GM23338 (cell line): ENCODE measurements around the gene GJA4. TPM values are rescaled to one million over a fixed set of nuclear protein-coding genes. Genes with fewer than 3 reads are reported as not detected.

ENCODE experiments used
- ATAC-seq: fragments of 200-7000 bp; cut with Tn5 transposase; 3 replicates; pipeline ENCODE4 v1.9.1; 2020
- DNase-seq: peaks from one replicate; pipeline ENCODE4 v3.0.0-alpha.2; 2015; ENCODE audit warnings: low spot score
- H2AFZ ChIP-seq: fragments of 200-600 bp; sonication (generic); 2 replicates; pipeline ENCODE4 v1.8.0; 2016; ENCODE audit warnings: antibody characterized with exemption, mild to moderate bottlenecking, moderate library complexity
- H3F3A ChIP-seq: fragments of 200-600 bp; sonication (generic); replicated peaks from 2 replicates; pipeline ENCODE4 v1.8.0; 2017; ENCODE audit warnings: antibody characterized with exemption, mixed run types, low read depth
- H3K27ac ChIP-seq: fragments of 200-600 bp; sonication (generic); 2 replicates; pipeline ENCODE4 v1.6.1; 2016; ENCODE audit warnings: low read depth
- H3K27me3 ChIP-seq: fragments of 200-600 bp; sonication (generic); 2 replicates; pipeline ENCODE4 v1.8.0; 2016; ENCODE audit warnings: mild to moderate bottlenecking, mixed run types, moderate library complexity; ENCODE audit not compliant: insufficient read depth
- H3K36me3 ChIP-seq: fragments of 200-600 bp; sonication (generic); 2 replicates; pipeline ENCODE4 v1.8.0; 2016; ENCODE audit warnings: mild to moderate bottlenecking; ENCODE audit not compliant: insufficient read depth
- H3K4me1 ChIP-seq: fragments of 200-600 bp; sonication (generic); 2 replicates; pipeline ENCODE4 v1.8.0; 2016; ENCODE audit warnings: mild to moderate bottlenecking, moderate library complexity; ENCODE audit not compliant: insufficient read depth
- H3K4me2 ChIP-seq: fragments of 200-600 bp; sonication (generic); 2 replicates; pipeline ENCODE4 v1.7.1; 2017; ENCODE audit warnings: mixed run types
- H3K4me3 ChIP-seq: fragments of 200-600 bp; sonication (generic); 2 replicates; pipeline ENCODE4 v1.6.1; 2016; ENCODE audit warnings: mixed run types
- H3K79me2 ChIP-seq: fragments of 200-600 bp; sonication (generic); replicated peaks from 2 replicates; pipeline ENCODE4 v1.8.0; 2017; ENCODE audit warnings: mild to moderate bottlenecking; ENCODE audit not compliant: insufficient read depth
- H3K9me2 ChIP-seq: fragments of 200-600 bp; sonication (generic); 2 replicates; pipeline ENCODE4 v1.8.0; 2017; ENCODE audit not compliant: insufficient read depth
- H4K20me1 ChIP-seq: fragments of 200-600 bp; sonication (generic); replicated peaks from 2 replicates; pipeline ENCODE4 v1.8.0; 2017; ENCODE audit warnings: mild to moderate bottlenecking; ENCODE audit not compliant: insufficient read depth
- H3K27ac Mint-ChIP-seq: 2 replicates; pipeline ENCODE4 v1.8.0; 2020; ENCODE audit warnings: inconsistent platforms, mild to moderate bottlenecking, moderate library complexity, mixed read lengths
- H3K27me3 Mint-ChIP-seq: 3 replicates; pipeline ENCODE4 v1.8.0; 2022; ENCODE audit warnings: low read depth, mild to moderate bottlenecking, moderate library complexity, mixed read lengths, inconsistent platforms; ENCODE audit not compliant: insufficient read depth, poor library complexity
- H3K36me3 Mint-ChIP-seq: 3 replicates; pipeline ENCODE4 v1.8.0; 2021; ENCODE audit warnings: low read depth, mild to moderate bottlenecking, inconsistent platforms, moderate library complexity, mixed read lengths
- H3K4me1 Mint-ChIP-seq: 3 replicates; pipeline ENCODE4 v1.8.0; 2020; ENCODE audit warnings: mild to moderate bottlenecking, inconsistent platforms, mixed read lengths
- H3K4me3 Mint-ChIP-seq: 3 replicates; pipeline ENCODE4 v1.8.0; 2021; ENCODE audit warnings: moderate library complexity, mild to moderate bottlenecking, inconsistent platforms, mixed read lengths
- H3K9me3 Mint-ChIP-seq: 3 replicates; pipeline ENCODE4 v1.8.0; 2020; ENCODE audit warnings: moderate library complexity, mild to moderate bottlenecking, inconsistent platforms, mixed read lengths
- CREB1 ChIP-seq: fragments of 250-450 bp; sonication (Bioruptor Pico); IDR thresholded peaks from 2 replicates; pipeline ENCODE4 v1.5.0; 2020; ENCODE audit warnings: low read depth, mild to moderate bottlenecking, moderate library complexity
- EZH2 ChIP-seq: fragments of 200-600 bp; sonication (generic); IDR thresholded peaks from one replicate; pipeline ENCODE4 v1.8.0; 2017; ENCODE audit warnings: antibody characterized with exemption, mild to moderate bottlenecking, low read depth; ENCODE audit not compliant: unreplicated experiment
- EZH2phosphoT487 ChIP-seq: fragments of 200-600 bp; sonication (generic); IDR thresholded peaks from one replicate; pipeline ENCODE4 v1.8.1; 2018; ENCODE audit warnings: antibody characterized with exemption; ENCODE audit not compliant: unreplicated experiment
- JUNB ChIP-seq: IDR thresholded peaks from one replicate; pipeline ENCODE4 v1.6.1; 2016; ENCODE audit warnings: antibody characterized with exemption; ENCODE audit not compliant: unreplicated experiment
- NANOG ChIP-seq: IDR thresholded peaks from 2 replicates; pipeline ENCODE4 v1.6.1; 2016; ENCODE audit warnings: antibody characterized with exemption, borderline replicate concordance
- POLR2AphosphoS5 ChIP-seq: IDR thresholded peaks from 2 replicates; pipeline ENCODE4 v1.6.1; 2016; ENCODE audit warnings: antibody characterized with exemption, low read depth
- REST ChIP-seq: IDR thresholded peaks from one replicate; pipeline ENCODE4 v1.6.1; 2018; ENCODE audit warnings: antibody characterized with exemption; ENCODE audit not compliant: unreplicated experiment
- STAT1 ChIP-seq: IDR thresholded peaks from one replicate; pipeline ENCODE4 v1.6.1; 2016; ENCODE audit warnings: antibody characterized with exemption; ENCODE audit not compliant: unreplicated experiment
- ZNF114 ChIP-seq: fragments of 250-450 bp; sonication (Bioruptor Pico); IDR thresholded peaks from 2 replicates; pipeline ENCODE4 v1.5.0; 2020; ENCODE audit warnings: mild to moderate bottlenecking, moderate library complexity
- ZNF331 ChIP-seq: fragments of 250-450 bp; sonication (Bioruptor Pico); IDR thresholded peaks from 2 replicates; pipeline ENCODE4 v1.5.0; 2020; ENCODE audit warnings: low read depth, mild to moderate bottlenecking, moderate library complexity
- ZNF462 ChIP-seq: fragments of 250-450 bp; sonication (Bioruptor Pico); IDR thresholded peaks from 2 replicates; pipeline ENCODE4 v1.5.0; 2020; ENCODE audit warnings: mild to moderate bottlenecking, moderate library complexity
- polyA plus RNA-seq: library from polyadenylated mRNA; unstranded; fragments of >200 nt; fragmentation: Nextera tagmentation; extraction: Ambion mirVana; gene quantifications from 2 replicates; pipeline ENCODE4 v1.2.1, GENCODE V29; 2016
- total RNA-seq: library from RNA; depleted of rRNA; stranded (reverse); fragments of >200 nt; shearing (Covaris generic); gene quantifications from 2 replicates; pipeline ENCODE4 v1.2.3, GENCODE V29; 2014
- TF ChIP-seq, protein P1 (sequence below), 2 experiments: fragments of 200-600 bp in 1 of 2; sonication (generic) in 1 of 2; conservative IDR thresholded peaks; 2 replicates each; pipeline versions ENCODE4 v1.5.1 to v1.6.1; 2016 to 2017; ENCODE audit warnings: antibody characterized with exemption in 2 of 2, low read depth in 2 of 2, mild to moderate bottlenecking in 2 of 2, moderate library complexity in 1 of 2
- TF ChIP-seq, protein P2 (sequence below): IDR thresholded peaks from 2 replicates; pipeline ENCODE4 v1.6.1; 2016; ENCODE audit warnings: antibody characterized with exemption

Gene GJA4
- total and polyA plus RNA-seq, 2 experiments from 2014 or later, result 0.95 to 2.2 TPM

GRCh38 chr1:34792424-34792823, 375 bp upstream of the GJA4 start:
- Histone ChIP-seq H3K79me2 (no peaks in the 10 kb centered on the region), H4K20me1 (no peaks in the 10 kb centered on the region), H2AFZ (peak overlapping the region; percentile 98), H3K4me3 (peak overlapping the region; percentile 69), H3K27me3 (peaks cover 23% of the 10 kb centered on the region; the same call in 1 of the 2 replicates), H3K4me1 (no peaks in the 10 kb centered on the region; the same call in 1 of the 2 replicates), H3K36me3 (no peaks in the 10 kb centered on the region), H3F3A (no peaks in the 10 kb centered on the region), H3K27ac (no peak overlapping the region), H3K4me2 (peak overlapping the region; percentile 80), H3K9me2 (no peaks in the 10 kb centered on the region)
- Mint-ChIP-seq H3K36me3 (no peaks in the 10 kb centered on the region; the same call in 2 of the 3 replicates), H3K4me3 (peak overlapping the region; percentile 73), H3K27me3 (peaks cover 27% of the 10 kb centered on the region), H3K4me1 (peaks cover 21% of the 10 kb centered on the region), H3K27ac (no peak overlapping the region), H3K9me3 (no peaks in the 10 kb centered on the region)
- peak; percentile 7 for DNase-seq
- TF ChIP-seq ZNF462 (CRISPR knock-in tag) (no peak), NANOG (no peak), ZNF114 (CRISPR knock-in tag) (no peak), ZNF331 (CRISPR knock-in tag) (no peak), CREB1 (CRISPR knock-in tag) (no peak), STAT1 (no peak), JUNB (no peak), EZH2phosphoT487 (no peak), REST (no peak), POLR2AphosphoS5 (no peak), EZH2 (no peak)
- TF ChIP-seq, protein P1, sequence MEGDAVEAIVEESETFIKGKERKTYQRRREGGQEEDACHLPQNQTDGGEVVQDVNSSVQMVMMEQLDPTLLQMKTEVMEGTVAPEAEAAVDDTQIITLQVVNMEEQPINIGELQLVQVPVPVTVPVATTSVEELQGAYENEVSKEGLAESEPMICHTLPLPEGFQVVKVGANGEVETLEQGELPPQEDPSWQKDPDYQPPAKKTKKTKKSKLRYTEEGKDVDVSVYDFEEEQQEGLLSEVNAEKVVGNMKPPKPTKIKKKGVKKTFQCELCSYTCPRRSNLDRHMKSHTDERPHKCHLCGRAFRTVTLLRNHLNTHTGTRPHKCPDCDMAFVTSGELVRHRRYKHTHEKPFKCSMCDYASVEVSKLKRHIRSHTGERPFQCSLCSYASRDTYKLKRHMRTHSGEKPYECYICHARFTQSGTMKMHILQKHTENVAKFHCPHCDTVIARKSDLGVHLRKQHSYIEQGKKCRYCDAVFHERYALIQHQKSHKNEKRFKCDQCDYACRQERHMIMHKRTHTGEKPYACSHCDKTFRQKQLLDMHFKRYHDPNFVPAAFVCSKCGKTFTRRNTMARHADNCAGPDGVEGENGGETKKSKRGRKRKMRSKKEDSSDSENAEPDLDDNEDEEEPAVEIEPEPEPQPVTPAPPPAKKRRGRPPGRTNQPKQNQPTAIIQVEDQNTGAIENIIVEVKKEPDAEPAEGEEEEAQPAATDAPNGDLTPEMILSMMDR (conservative IDR thresholded peaks at IDR 0.05; ENCODE audit: low read depth in 2 of 2), result no peak
- TF ChIP-seq, protein P2, sequence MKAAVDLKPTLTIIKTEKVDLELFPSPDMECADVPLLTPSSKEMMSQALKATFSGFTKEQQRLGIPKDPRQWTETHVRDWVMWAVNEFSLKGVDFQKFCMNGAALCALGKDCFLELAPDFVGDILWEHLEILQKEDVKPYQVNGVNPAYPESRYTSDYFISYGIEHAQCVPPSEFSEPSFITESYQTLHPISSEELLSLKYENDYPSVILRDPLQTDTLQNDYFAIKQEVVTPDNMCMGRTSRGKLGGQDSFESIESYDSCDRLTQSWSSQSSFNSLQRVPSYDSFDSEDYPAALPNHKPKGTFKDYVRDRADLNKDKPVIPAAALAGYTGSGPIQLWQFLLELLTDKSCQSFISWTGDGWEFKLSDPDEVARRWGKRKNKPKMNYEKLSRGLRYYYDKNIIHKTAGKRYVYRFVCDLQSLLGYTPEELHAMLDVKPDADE, result no peak
- ATAC-seq, result no peak; the same call in 1 of the 3 replicates
